Measurements from ENCODE around the gene SLC35G2. TPM values are rescaled to one million over a fixed set of nuclear protein-coding genes. Genes with fewer than 3 reads are reported as not detected.
A peak's percentile ranks its signal among the peaks of the same experiment; 100 is the strongest.
"Not testable (repeated sequence)": the region's sequence is repeated elsewhere in the genome, so short reads cannot be mapped to it uniquely, and the experiment has no call there.

Gene SLC35G2
- total RNA-seq, 2 experiments from 2014 or later: 3.0 TPM

DNA sequence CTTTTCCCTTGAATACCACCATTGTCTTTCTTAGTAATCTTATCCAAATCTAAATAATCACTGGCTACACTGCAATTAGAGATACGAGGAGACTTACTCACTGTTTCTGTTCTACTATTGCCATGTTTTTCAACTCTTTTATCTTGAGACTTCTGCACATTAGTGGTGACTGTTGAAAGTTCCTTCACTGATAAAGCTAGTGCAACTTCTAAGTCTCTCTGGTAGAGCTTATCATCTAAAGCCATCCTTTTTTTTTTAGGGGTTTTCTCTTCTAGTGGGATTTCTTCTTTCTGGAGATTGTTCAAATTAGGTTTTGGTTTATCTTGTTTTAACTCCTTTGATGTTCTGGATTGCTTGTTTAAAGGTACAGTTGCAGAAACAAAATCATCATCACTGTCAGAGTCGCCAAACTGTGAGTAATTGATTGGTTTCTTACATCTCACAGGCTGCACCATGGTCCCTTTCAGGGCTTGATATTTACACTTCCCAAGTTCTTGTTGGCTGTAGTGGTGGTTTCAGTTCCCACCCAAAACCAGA lies 80.8 kb downstream of the SLC35G2 start:
- intact Hi-C loops (cut with micrococcal nuclease): no loop called here
- peaks cover 26% of the 10 kb centered on the region for H3K9me3 Mint-ChIP-seq
- peak; percentile 82 for ATAC-seq
- ChIA-PET CTCF (no interaction called here), POLR2A (interaction anchor here (0.6 kb wide), 1 partner anchor 13 kb away, joined by 3 read pairs; no protein-coding TSS in a partner anchor)
- DNase-seq: peak; percentile 10
- H3K27ac Mint-ChIP-seq: peak overlapping the region; percentile 60
- H3K27me3 Mint-ChIP-seq: no peaks in the 10 kb centered on the region
- H3K4me1 Mint-ChIP-seq (ENCODE audit: low read depth): peaks cover 61% of the 10 kb centered on the region
- no peak overlapping the region for H3K4me3 Mint-ChIP-seq
- H3K36me3 Mint-ChIP-seq (ENCODE audit: low read depth): peaks cover 51% of the 10 kb centered on the region
- no peak for TF ChIP-seq CTCF (IDR thresholded peaks at IDR 0.05)

DNA sequence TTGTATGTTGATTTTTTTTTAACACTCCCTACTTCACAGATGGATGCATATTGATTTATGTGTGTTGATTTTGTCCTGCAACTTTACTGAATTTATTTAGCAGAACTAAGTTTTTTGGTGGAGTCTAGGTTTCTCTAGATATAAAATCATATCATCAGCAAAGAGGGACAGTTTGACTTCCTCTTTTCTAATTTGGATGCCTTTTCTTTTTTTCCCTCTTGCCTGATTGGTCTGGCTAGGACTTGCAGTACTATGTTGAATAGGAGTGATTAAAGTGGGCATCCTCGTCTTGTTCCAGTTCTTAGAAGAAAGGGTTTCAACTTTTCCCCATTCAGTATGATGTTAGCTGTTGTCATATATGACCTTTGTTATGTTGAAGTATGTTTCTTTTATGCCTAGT lies 81.8 kb downstream of the SLC35G2 start:
- CTCF ChIA-PET; POLR2A ChIA-PET; DNase-seq; H3K4me3 Mint-ChIP-seq; H3K27me3 Mint-ChIP-seq; intact Hi-C loops (cut with micrococcal nuclease); ATAC-seq: not testable (repeated sequence)
- Mint-ChIP-seq H3K9me3 (peaks cover 26% of the 10 kb centered on the region), H3K36me3 (ENCODE audit: low read depth) (peaks cover 59% of the 10 kb centered on the region), H3K27ac (peak overlapping the region; percentile 62), H3K4me1 (ENCODE audit: low read depth) (peaks cover 61% of the 10 kb centered on the region)

GRCh38 chr3:136901391-136901790 lies 82.5 kb downstream of the SLC35G2 start:
- intact Hi-C loops (cut with micrococcal nuclease): no loop called here
- ChIA-PET CTCF (no interaction called here), POLR2A (no interaction called here)
- Mint-ChIP-seq H3K9me3 (peaks cover 29% of the 10 kb centered on the region), H3K4me3 (no peak overlapping the region), H3K27me3 (no peaks in the 10 kb centered on the region), H3K36me3 (ENCODE audit: low read depth) (peaks cover 57% of the 10 kb centered on the region), H3K27ac (peak overlapping the region; percentile 62), H3K4me1 (ENCODE audit: low read depth) (peaks cover 61% of the 10 kb centered on the region)
- DNase-seq (no peak), ATAC-seq (no peak)
- TF ChIP-seq CTCF (IDR thresholded peaks at IDR 0.05): no peak

DNA sequence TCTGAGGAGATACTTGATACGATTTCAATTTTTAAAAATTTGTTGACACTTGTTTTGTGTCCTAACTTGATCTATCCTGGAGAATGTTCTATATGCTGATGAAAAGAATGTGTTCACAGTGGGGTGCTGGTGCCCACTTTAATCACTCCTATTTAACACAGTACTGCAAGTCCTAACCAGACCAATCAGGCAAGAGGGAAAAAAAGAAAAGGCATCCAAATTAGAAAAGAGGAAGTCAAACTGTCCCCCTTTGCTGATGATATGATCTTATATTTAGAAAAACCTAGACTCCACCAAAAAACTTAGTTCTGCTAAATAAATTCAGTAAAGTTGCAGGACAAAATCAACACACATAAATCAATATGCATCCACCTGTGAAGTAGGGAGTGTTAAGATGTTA lies 83.6 kb downstream of the SLC35G2 start:
- H3K9me3 Mint-ChIP-seq: peaks cover 29% of the 10 kb centered on the region
- peaks cover 57% of the 10 kb centered on the region for H3K36me3 Mint-ChIP-seq (ENCODE audit: low read depth)
- H3K4me3 Mint-ChIP-seq; POLR2A ChIA-PET; intact Hi-C loops (cut with micrococcal nuclease); CTCF ChIA-PET; H3K27me3 Mint-ChIP-seq; DNase-seq; ATAC-seq: not testable (repeated sequence)
- H3K4me1 Mint-ChIP-seq (ENCODE audit: low read depth): peaks cover 66% of the 10 kb centered on the region
- H3K27ac Mint-ChIP-seq: peak overlapping the region; percentile 55

DNA sequence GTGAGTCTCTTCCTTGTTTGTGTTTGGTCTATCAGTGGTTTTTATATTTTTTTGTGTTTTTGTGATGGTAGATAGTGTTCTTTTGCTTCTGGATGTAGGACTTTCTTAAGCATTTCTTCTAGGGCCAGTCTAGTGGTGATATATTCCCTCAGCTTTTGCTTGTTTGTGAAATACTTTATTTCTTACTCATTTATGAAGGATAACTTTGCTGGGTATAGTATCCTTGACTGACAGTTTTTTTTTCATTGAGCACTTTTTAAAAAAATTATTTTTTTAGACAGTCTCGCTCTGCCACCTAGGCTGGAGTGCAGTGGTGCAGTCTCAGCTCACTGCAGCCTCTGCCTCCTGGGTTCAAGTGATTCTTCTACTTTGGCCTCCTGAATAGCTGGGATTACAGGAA lies 85.0 kb downstream of the SLC35G2 start:
- Mint-ChIP-seq H3K27me3 (no peaks in the 10 kb centered on the region), H3K27ac (no peak overlapping the region), H3K4me3 (no peak overlapping the region), H3K4me1 (ENCODE audit: low read depth) (peaks cover 71% of the 10 kb centered on the region), H3K36me3 (ENCODE audit: low read depth) (peaks cover 55% of the 10 kb centered on the region), H3K9me3 (peaks cover 29% of the 10 kb centered on the region)
- intact Hi-C loops (cut with micrococcal nuclease): no loop called here
- DNase-seq (no peak), ATAC-seq (no peak)
- no peak for TF ChIP-seq CTCF (IDR thresholded peaks at IDR 0.05)
- ChIA-PET POLR2A (interaction anchor here (0.7 kb wide), 1 partner anchor 149 kb away, joined by 3 read pairs; no protein-coding TSS in a partner anchor), CTCF (no interaction called here)

- POLR2A ChIA-PET: no interaction called here
- Mint-ChIP-seq H3K9me3 (peaks cover 29% of the 10 kb centered on the region), H3K36me3 (ENCODE audit: low read depth) (peaks cover 53% of the 10 kb centered on the region), H3K4me3 (no peak overlapping the region), H3K27ac (no peak overlapping the region), H3K27me3 (no peaks in the 10 kb centered on the region), H3K4me1 (ENCODE audit: low read depth) (peaks cover 71% of the 10 kb centered on the region)
- TF ChIP-seq CTCF (IDR thresholded peaks at IDR 0.05): no peak
- no peak for ATAC-seq
- no peak for DNase-seq
- CTCF ChIA-PET: no interaction called here
- intact Hi-C loops (cut with micrococcal nuclease): no loop called here
Measured at GRCh38 chr3:136904746-136905145, 85.8 kb downstream of the SLC35G2 start.

Other genes with a start within 250 kb of the SLC35G2 start
- 10 to 100 TPM; 32.5 to 32.8 TPM for gene STAG1, start 66.7 kb upstream of the SLC35G2 start, total RNA-seq
- gene NCK1, start 43.1 kb downstream of the SLC35G2 start, total RNA-seq: 10 to 100 TPM; 31.9 to 34.7 TPM
- 1 to 10 TPM; 1.0 to 1.2 TPM for gene IL20RB, start 138.9 kb downstream of the SLC35G2 start, total RNA-seq

Data from activated CD8-positive, alpha-beta T cell treated with anti-CD3 and anti-CD28 coated beads for 36 hours (primary cell).